Measurements from ENCODE around the gene KCNQ1OT1.

The KCNQ1OT1 gene

GRCh38 chr11:2742201-2742600 lies 42.4 kb upstream of the KCNQ1OT1 start:
- peaks cover 44% of the 10 kb centered on the region for H3K4me1 ChIP-seq (ENCODE audit: insufficient read depth, low read length, poor library complexity, severe bottlenecking)
- no peaks in the 10 kb centered on the region for H3K9me2 ChIP-seq (replicated peaks; ENCODE audit: low read depth, low read length)
- no peak overlapping the region for H3K4me2 ChIP-seq (ENCODE audit: low read depth, low read length, poor library complexity, severe bottlenecking)
- no peaks in the 10 kb centered on the region for H3K36me3 ChIP-seq (ENCODE audit: insufficient read depth, low read length)
- TF ChIP-seq EZH2phosphoT487 (IDR thresholded peaks at IDR 0.05; ENCODE audit: borderline replicate concordance) (no peak), CTCF (conservative IDR thresholded peaks at IDR 0.05; ENCODE audit: low read length) (no peak)
- no peak overlapping the region for H2AFZ ChIP-seq (ENCODE audit: low read length)
- no peaks in the 10 kb centered on the region for H3K27me3 ChIP-seq (ENCODE audit: insufficient read depth, low read length, poor library complexity, severe bottlenecking)
- no peak overlapping the region for H3K4me3 ChIP-seq (ENCODE audit: low read length, poor library complexity, severe bottlenecking)
- H4K20me1 ChIP-seq (ENCODE audit: insufficient read depth, low read length, poor library complexity, severe bottlenecking) = no peaks in the 10 kb centered on the region
- no peak overlapping the region for H3K9ac ChIP-seq (ENCODE audit: low read depth, low read length, poor library complexity, severe bottlenecking)
- no peaks in the 10 kb centered on the region for H3F3A ChIP-seq (ENCODE audit: low read depth)
- H3K9me3 ChIP-seq (ENCODE audit: insufficient read depth, low read depth, low read length) = no peaks in the 10 kb centered on the region
- no peaks in the 10 kb centered on the region for H3K79me2 ChIP-seq (ENCODE audit: insufficient read depth, low read length)

- H3K9ac ChIP-seq (ENCODE audit: low read depth, low read length, poor library complexity, severe bottlenecking) = no peak overlapping the region
- no peaks in the 10 kb centered on the region for H3K27me3 ChIP-seq (ENCODE audit: insufficient read depth, low read length, poor library complexity, severe bottlenecking)
- no peak overlapping the region for H2AFZ ChIP-seq (ENCODE audit: low read length)
- H3K9me3 ChIP-seq (ENCODE audit: insufficient read depth, low read depth, low read length) = no peaks in the 10 kb centered on the region
- TF ChIP-seq EZH2phosphoT487 (IDR thresholded peaks at IDR 0.05; ENCODE audit: borderline replicate concordance) (no peak), CTCF (conservative IDR thresholded peaks at IDR 0.05; ENCODE audit: low read length) (no peak)
- H3K9me2 ChIP-seq (replicated peaks; ENCODE audit: low read depth, low read length) = no peaks in the 10 kb centered on the region
- no peaks in the 10 kb centered on the region for H3K79me2 ChIP-seq (ENCODE audit: insufficient read depth, low read length)
- H3F3A ChIP-seq (ENCODE audit: low read depth) = no peaks in the 10 kb centered on the region
- H4K20me1 ChIP-seq (ENCODE audit: insufficient read depth, low read length, poor library complexity, severe bottlenecking) = no peaks in the 10 kb centered on the region
- no peaks in the 10 kb centered on the region for H3K36me3 ChIP-seq (ENCODE audit: insufficient read depth, low read length)
- H3K4me3 ChIP-seq (ENCODE audit: low read length, poor library complexity, severe bottlenecking) = no peak overlapping the region
- no peak overlapping the region for H3K4me2 ChIP-seq (ENCODE audit: low read depth, low read length, poor library complexity, severe bottlenecking)
- H3K4me1 ChIP-seq (ENCODE audit: insufficient read depth, low read length, poor library complexity, severe bottlenecking) = peaks cover 49% of the 10 kb centered on the region
Observed at GRCh38 chr11:2741377-2742131, 41.8 kb upstream of the KCNQ1OT1 start.

GRCh38 chr11:2741006-2741376 lies 41.2 kb upstream of the KCNQ1OT1 start:
- no peak overlapping the region for H2AFZ ChIP-seq (ENCODE audit: low read length)
- no peak overlapping the region for H3K4me2 ChIP-seq (ENCODE audit: low read depth, low read length, poor library complexity, severe bottlenecking)
- H3K79me2 ChIP-seq (ENCODE audit: insufficient read depth, low read length) = no peaks in the 10 kb centered on the region
- no peak overlapping the region for H3K9ac ChIP-seq (ENCODE audit: low read depth, low read length, poor library complexity, severe bottlenecking)
- H3K9me3 ChIP-seq (ENCODE audit: insufficient read depth, low read depth, low read length) = no peaks in the 10 kb centered on the region
- H3K27me3 ChIP-seq (ENCODE audit: insufficient read depth, low read length, poor library complexity, severe bottlenecking) = no peaks in the 10 kb centered on the region
- H4K20me1 ChIP-seq (ENCODE audit: insufficient read depth, low read length, poor library complexity, severe bottlenecking) = no peaks in the 10 kb centered on the region
- peaks cover 49% of the 10 kb centered on the region for H3K4me1 ChIP-seq (ENCODE audit: insufficient read depth, low read length, poor library complexity, severe bottlenecking)
- no peaks in the 10 kb centered on the region for H3K9me2 ChIP-seq (replicated peaks; ENCODE audit: low read depth, low read length)
- no peaks in the 10 kb centered on the region for H3K36me3 ChIP-seq (ENCODE audit: insufficient read depth, low read length)
- TF ChIP-seq CTCF (conservative IDR thresholded peaks at IDR 0.05; ENCODE audit: low read length) (no peak), EZH2phosphoT487 (IDR thresholded peaks at IDR 0.05; ENCODE audit: borderline replicate concordance) (no peak)
- no peaks in the 10 kb centered on the region for H3F3A ChIP-seq (ENCODE audit: low read depth)
- H3K4me3 ChIP-seq (ENCODE audit: low read length, poor library complexity, severe bottlenecking) = no peak overlapping the region

Data from Loucy (cell line).